Transverse colon (tissue), 3 donors: ENCODE results near the gene KHDRBS2.

Source experiments
- POLR2A ChIP-seq: fragments of 450-650 bp; IDR thresholded peaks from one replicate; pipeline ENCODE4 v1.6.1; 2016; ENCODE audit warnings: antibody characterized with exemption, mild to moderate bottlenecking, moderate library complexity
- TF ChIP-seq, protein P1 (sequence below), 5 experiments: fragments of 200-600 bp in 3 of 5; fragments of 450-650 bp in 2 of 5; sonication (generic) in 3 of 5; IDR thresholded peaks; 1 replicate in 2 of 5; 2 replicates in 3 of 5; pipeline ENCODE4 v1.5.1; 2016 to 2017; ENCODE audit warnings: antibody characterized with exemption in 5 of 5, inconsistent platforms in 3 of 5, mild to moderate bottlenecking in 2 of 5, moderate library complexity in 1 of 5

- TF ChIP-seq POLR2A: no peak
- TF ChIP-seq, protein P1, sequence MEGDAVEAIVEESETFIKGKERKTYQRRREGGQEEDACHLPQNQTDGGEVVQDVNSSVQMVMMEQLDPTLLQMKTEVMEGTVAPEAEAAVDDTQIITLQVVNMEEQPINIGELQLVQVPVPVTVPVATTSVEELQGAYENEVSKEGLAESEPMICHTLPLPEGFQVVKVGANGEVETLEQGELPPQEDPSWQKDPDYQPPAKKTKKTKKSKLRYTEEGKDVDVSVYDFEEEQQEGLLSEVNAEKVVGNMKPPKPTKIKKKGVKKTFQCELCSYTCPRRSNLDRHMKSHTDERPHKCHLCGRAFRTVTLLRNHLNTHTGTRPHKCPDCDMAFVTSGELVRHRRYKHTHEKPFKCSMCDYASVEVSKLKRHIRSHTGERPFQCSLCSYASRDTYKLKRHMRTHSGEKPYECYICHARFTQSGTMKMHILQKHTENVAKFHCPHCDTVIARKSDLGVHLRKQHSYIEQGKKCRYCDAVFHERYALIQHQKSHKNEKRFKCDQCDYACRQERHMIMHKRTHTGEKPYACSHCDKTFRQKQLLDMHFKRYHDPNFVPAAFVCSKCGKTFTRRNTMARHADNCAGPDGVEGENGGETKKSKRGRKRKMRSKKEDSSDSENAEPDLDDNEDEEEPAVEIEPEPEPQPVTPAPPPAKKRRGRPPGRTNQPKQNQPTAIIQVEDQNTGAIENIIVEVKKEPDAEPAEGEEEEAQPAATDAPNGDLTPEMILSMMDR (IDR thresholded peaks at IDR 0.05): no peak
These were observed 391.5 kb downstream of the KHDRBS2 start for GRCh38 chr6:61894536-61894935.
